Ascending aorta (tissue), 2 donors: ENCODE data around the gene IFITM10. TPM values are rescaled to one million over a fixed set of nuclear protein-coding genes. Genes with fewer than 3 reads are reported as not detected.

Experiments
- DNase-seq, 2 donors: peaks; one replicate each; pipeline ENCODE4 v3.0.0-alpha.2; 2019; ENCODE audit warnings: low spot score in 2 of 2
- H3K27ac ChIP-seq, 2 donors: fragments of 200-600 bp; sonication (generic); one replicate each; pipeline ENCODE4 v1.5.1; 2016 to 2017; ENCODE audit warnings: mild to moderate bottlenecking in 1 of 2
- H3K27me3 ChIP-seq: fragments of 200-600 bp; sonication (generic); one replicate; pipeline ENCODE4 v1.5.1; 2017
- H3K36me3 ChIP-seq, 2 donors: fragments of 200-600 bp; sonication (generic); one replicate each; pipeline ENCODE4 v1.5.1; 2016
- H3K4me1 ChIP-seq, 2 donors: fragments of 200-600 bp; sonication (generic); one replicate each; pipeline ENCODE4 v1.5.1; 2016 to 2017; ENCODE audit warnings: mild to moderate bottlenecking in 1 of 2
- H3K4me3 ChIP-seq, 2 donors: fragments of 200-600 bp; sonication (generic); one replicate each; pipeline ENCODE4 v1.5.1; 2016 to 2017; ENCODE audit warnings: mild to moderate bottlenecking in 1 of 2
- H3K9me3 ChIP-seq, 2 donors: fragments of 200-600 bp; sonication (generic); one replicate each; pipeline ENCODE4 v1.5.1; 2016
- CTCF ChIP-seq, 3 experiments: fragments of 200-600 bp in 2 of 3; fragments of 450-650 bp in 1 of 3; sonication (generic) in 2 of 3; IDR thresholded peaks; one replicate each; pipeline ENCODE4 v1.5.1; 2016 to 2019; ENCODE audit warnings: antibody characterized with exemption in 3 of 3, mild to moderate bottlenecking in 1 of 3, moderate library complexity in 1 of 3
- intact Hi-C: fragments of 100-400 bp; cut with DNase I; formaldehyde crosslinking; loops from one replicate; pipeline ENCODE4 v1.15.1; 2023
- total RNA-seq: library from RNA; depleted of rRNA; stranded (reverse); fragments of >200 nt; gene quantifications from one replicate; pipeline ENCODE4 v1.1.0, GENCODE V29; 2016

The IFITM10 gene
- total RNA-seq, 1 donor from 2014 or later: 2.9 TPM

GRCh38 chr11:1774886-1775285, 24.5 kb upstream of the IFITM10 start:
- intact Hi-C loops: no loop called here
- TF ChIP-seq CTCF (IDR thresholded peaks at IDR 0.05): no peak
- Histone ChIP-seq H3K9me3 (no peaks in the 10 kb centered on the region), H3K36me3 (no peaks in the 10 kb centered on the region), H3K27ac (no peak overlapping the region), H3K4me1 (peaks cover 0 to 8% of the 10 kb centered on the region in 2 donors), H3K4me3 (no peak overlapping the region), H3K27me3 (no peaks in the 10 kb centered on the region)
- peak in 1 of 2 donors; percentile 24 for DNase-seq

DNA sequence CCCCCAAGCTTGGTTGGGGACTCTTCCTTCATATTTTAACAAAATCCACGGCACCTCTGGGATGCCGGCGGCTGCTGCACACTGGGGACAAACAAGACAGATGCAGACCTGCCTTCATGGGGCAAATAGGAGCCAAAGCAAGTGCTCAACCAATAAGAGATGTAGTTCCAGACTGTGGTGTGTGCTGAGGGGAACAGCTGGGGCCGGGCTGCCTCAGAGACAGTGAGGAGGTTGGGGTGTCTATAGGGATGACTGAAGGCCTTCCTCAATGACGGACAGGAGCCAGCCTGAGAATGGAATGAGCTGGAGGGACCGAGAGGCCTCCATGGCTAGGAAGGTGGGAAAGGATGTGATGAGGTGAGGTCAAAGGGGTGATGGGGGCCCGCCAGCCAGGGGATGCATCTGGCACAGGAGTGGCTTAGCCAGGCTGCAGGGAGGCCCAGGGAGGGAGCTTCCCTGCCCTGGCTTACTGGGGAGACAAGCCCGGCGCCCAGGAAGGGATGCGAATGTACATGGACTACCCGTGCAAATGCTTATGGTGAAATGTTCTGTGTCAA, 23.7 kb upstream of the IFITM10 start:
- Histone ChIP-seq H3K27ac (no peak overlapping the region), H3K36me3 (no peaks in the 10 kb centered on the region), H3K9me3 (no peaks in the 10 kb centered on the region), H3K4me1 (peaks cover 0 to 8% of the 10 kb centered on the region in 2 donors), H3K27me3 (no peaks in the 10 kb centered on the region), H3K4me3 (no peak overlapping the region)
- intact Hi-C loops: no loop called here
- DNase-seq: peak in 1 of 2 donors; percentile 35
- no peak for TF ChIP-seq CTCF (IDR thresholded peaks at IDR 0.05)

DNA sequence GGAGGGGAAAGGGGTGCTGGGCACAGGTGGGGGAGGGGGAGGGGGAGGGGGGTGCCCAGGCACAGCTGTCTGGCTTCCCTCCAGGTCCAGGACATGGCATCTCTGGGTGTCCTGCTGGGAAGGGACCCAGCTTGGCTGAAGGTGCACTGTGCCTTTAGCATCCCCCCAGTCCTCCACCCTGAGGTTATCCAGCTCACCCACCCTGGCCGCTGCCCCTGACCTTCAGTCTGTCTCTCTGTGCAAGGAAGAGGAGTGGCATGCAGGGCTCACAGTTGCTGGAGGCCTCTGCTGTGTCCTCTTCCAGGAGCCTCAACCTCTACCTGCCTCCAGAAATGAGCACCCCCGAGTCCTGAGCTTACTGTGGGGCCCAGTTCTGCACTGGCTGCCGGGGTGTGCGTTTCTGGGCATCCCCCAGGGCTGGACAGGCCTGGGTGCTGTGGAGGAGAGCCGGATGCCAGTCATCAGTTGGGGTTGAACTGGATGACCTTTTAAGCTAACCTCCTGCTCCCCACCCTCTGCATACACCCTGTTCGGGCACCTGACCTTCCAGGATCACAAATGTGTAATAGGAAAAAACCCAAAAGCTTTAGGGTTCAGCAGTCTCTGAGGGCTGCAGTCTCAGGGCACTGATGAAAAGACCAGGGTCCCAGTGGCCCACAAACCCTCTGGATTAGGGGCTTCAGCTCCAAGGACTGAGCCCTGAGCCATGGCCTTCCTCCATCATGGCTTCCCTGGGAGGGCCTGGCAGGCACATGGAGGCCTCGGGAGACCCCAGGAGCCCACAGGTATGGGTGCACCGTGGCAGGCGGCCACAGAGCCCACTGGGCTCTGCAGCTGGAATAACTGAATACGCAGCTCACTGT, 23.0 kb upstream of the IFITM10 start:
- H3K27ac ChIP-seq: no peak overlapping the region
- peak in 1 of 2 donors; percentile 53 for DNase-seq
- no peak for TF ChIP-seq CTCF (IDR thresholded peaks at IDR 0.05)

GRCh38 chr11:1772270-1773130, 22.1 kb upstream of the IFITM10 start:
- intact Hi-C loops: no loop called here
- no peaks in the 10 kb centered on the region for H3K9me3 ChIP-seq
- no peaks in the 10 kb centered on the region for H3K27me3 ChIP-seq
- H3K36me3 ChIP-seq: no peaks in the 10 kb centered on the region
- peaks cover 0 to 8% of the 10 kb centered on the region in 2 donors for H3K4me1 ChIP-seq
- DNase-seq: peak in 1 of 2 donors; percentile 83
- no peak for TF ChIP-seq CTCF (IDR thresholded peaks at IDR 0.05)
- peak overlapping the region in 1 of 2 donors; percentile 5 for H3K4me3 ChIP-seq
- no peak overlapping the region for H3K27ac ChIP-seq

More for the DNA sequence above, 23.0 kb upstream of the IFITM10 start:
- Histone ChIP-seq H3K36me3 (no peaks in the 10 kb centered on the region), H3K4me3 (no peak overlapping the region), H3K9me3 (no peaks in the 10 kb centered on the region), H3K27me3 (no peaks in the 10 kb centered on the region), H3K4me1 (peaks cover 0 to 8% of the 10 kb centered on the region in 2 donors)
- intact Hi-C loops: no loop called here

- Histone ChIP-seq H3K4me1 (peaks cover 0 to 8% of the 10 kb centered on the region in 2 donors), H3K27ac (no peak overlapping the region), H3K36me3 (no peaks in the 10 kb centered on the region), H3K4me3 (no peak overlapping the region), H3K9me3 (no peaks in the 10 kb centered on the region), H3K27me3 (no peaks in the 10 kb centered on the region)
- peak in 1 of 2 donors; percentile 75 for DNase-seq
- intact Hi-C loops: no loop called here
- TF ChIP-seq CTCF (IDR thresholded peaks at IDR 0.05): no peak
Observed at GRCh38 chr11:1771700-1772099, 21.3 kb upstream of the IFITM10 start.
